ENCODE measurements around the gene CACNA1D.

- TF ChIP-seq CTCF (IDR thresholded peaks at IDR 0.05) (no peak), POLR2A (IDR thresholded peaks at IDR 0.05) (no peak)
Measured at GRCh38 chr3:53490459-53490968, 3.9 kb upstream of the CACNA1D start.
